Osteoblast (primary cell): Measurements from ENCODE around the gene DEFB112. TPM values are rescaled to one million over a fixed set of nuclear protein-coding genes. Genes with fewer than 3 reads are reported as not detected.

Experiments
- DNase-seq: peaks from one replicate; pipeline ENCODE4 v3.0.0; 2011; ENCODE audit warnings: low spot score, mixed read lengths; ENCODE audit not compliant: insufficient read length; ENCODE audit errors: missing footprints
- H2AFZ ChIP-seq: 2 replicates; pipeline ENCODE4 v1.6.0; 2011; ENCODE audit warnings: mild to moderate bottlenecking, low read length
- H3K27ac ChIP-seq: 2 replicates; pipeline ENCODE4 v1.5.1; 2011; ENCODE audit warnings: mild to moderate bottlenecking, low read depth, low read length, moderate library complexity
- H3K27me3 ChIP-seq: 2 replicates; pipeline ENCODE4 v1.6.0; 2012; ENCODE audit warnings: mild to moderate bottlenecking, control low read depth, inconsistent platforms, low read length, moderate library complexity; ENCODE audit not compliant: insufficient read depth
- H3K36me3 ChIP-seq: 2 replicates; pipeline ENCODE4 v1.5.1; 2011; ENCODE audit warnings: mild to moderate bottlenecking, low read length, control low read depth, moderate library complexity; ENCODE audit not compliant: insufficient read depth
- H3K4me1 ChIP-seq: 2 replicates; pipeline ENCODE4 v1.5.1; 2011; ENCODE audit warnings: mild to moderate bottlenecking, low read length, control low read depth, moderate library complexity; ENCODE audit not compliant: insufficient read depth
- H3K4me2 ChIP-seq: 2 replicates; pipeline ENCODE4 v1.6.0; 2011; ENCODE audit warnings: mild to moderate bottlenecking, low read length; ENCODE audit not compliant: insufficient read depth
- H3K4me3 ChIP-seq: fragments of 200-600 bp; sonication (generic); 3 replicates; pipeline ENCODE4 v1.5.1; 2012; ENCODE audit warnings: mild to moderate bottlenecking, low read length, inconsistent platforms; ENCODE audit not compliant: insufficient read depth
- H3K79me2 ChIP-seq: 2 replicates; pipeline ENCODE4 v1.6.0; 2012; ENCODE audit warnings: mild to moderate bottlenecking, low read length, control low read depth, inconsistent platforms; ENCODE audit not compliant: insufficient read depth
- H3K9me3 ChIP-seq: 2 replicates; pipeline ENCODE4 v1.5.1; 2011; ENCODE audit warnings: low read depth, low read length, control low read depth
- H4K20me1 ChIP-seq: 2 replicates; pipeline ENCODE4 v1.6.0; 2012; ENCODE audit warnings: mild to moderate bottlenecking, low read length, control low read depth; ENCODE audit not compliant: insufficient read depth
- CTCF ChIP-seq: IDR thresholded peaks from 2 replicates; pipeline ENCODE4 v1.5.1; 2011; ENCODE audit warnings: mild to moderate bottlenecking, low read depth, low read length, moderate library complexity; ENCODE audit errors: extremely low read depth
- total RNA-seq: library from RNA; depleted of rRNA; stranded (reverse); fragments of >200 nt; gene quantifications from 2 replicates; pipeline ENCODE4 v1.2.3, GENCODE V29; 2012

DEFB112 gene
- total RNA-seq, 1 donor, result not detected

DNA sequence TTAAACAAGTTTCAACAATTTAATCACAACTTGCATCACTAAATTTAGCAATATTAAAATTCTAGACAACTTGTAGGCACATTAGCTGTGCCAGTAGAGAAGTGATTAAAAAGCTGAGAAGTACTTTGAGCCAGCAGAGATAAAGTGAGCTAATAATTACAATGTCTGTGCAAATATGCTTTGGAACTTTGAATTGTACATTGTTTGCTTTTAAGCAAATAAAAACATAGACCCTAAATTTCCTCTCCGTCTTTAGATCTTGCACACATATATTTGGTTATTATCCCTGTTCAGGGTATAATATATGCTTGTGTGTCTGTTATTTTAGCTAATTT lies 44.2 kb upstream of the DEFB112 start:
- no peak overlapping the region for H3K4me2 ChIP-seq
- TF ChIP-seq CTCF, result no peak
- no peak for DNase-seq
- no peaks in the 10 kb centered on the region for H3K9me3 ChIP-seq
- H2AFZ ChIP-seq, result no peak overlapping the region
- no peaks in the 10 kb centered on the region for H4K20me1 ChIP-seq
- no peaks in the 10 kb centered on the region for H3K79me2 ChIP-seq
- no peaks in the 10 kb centered on the region for H3K27me3 ChIP-seq
- H3K27ac ChIP-seq, result no peak overlapping the region
- no peaks in the 10 kb centered on the region for H3K4me1 ChIP-seq
- H3K4me3 ChIP-seq, result no peak overlapping the region
- no peaks in the 10 kb centered on the region for H3K36me3 ChIP-seq

DNA sequence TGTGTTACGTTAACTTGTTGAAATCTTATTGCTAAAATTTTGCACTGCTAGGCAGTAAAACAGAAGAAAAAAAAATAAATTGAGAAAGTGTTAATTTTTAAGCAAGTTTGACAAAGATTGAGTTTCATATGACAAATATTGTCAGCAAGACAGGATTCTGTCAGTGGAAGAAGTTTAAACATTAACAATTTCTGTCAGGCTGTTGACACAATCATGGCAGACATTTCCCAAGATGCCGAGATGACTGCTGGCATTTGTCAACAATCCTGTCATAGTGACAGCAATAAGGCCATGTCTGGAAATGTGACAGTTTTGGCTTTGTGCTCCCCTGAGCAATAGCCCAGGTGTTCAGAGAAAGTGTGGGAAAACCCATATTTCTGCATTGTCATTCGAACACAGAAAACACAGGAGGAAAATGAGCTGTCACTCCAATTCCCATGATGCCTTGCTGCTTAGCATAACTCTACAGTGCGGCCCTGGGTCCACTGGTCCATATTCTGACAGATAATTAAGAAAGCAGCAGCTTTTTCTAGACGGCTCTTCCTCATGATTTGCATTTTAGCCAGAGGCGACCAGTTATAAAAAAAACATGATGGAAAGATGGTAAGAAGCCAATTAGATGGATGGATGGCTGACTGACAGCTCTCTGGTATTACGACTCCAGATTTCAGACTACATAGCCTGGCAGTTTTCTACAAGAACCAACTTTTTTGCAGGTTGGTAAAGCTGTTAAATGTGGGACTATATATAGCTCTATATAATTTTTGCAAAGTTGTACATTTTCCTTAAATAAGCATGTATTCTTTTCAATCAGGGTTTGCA lies 43.6 kb upstream of the DEFB112 start:
- no peaks in the 10 kb centered on the region for H3K36me3 ChIP-seq
- no peak for DNase-seq
- no peak overlapping the region for H3K27ac ChIP-seq
- no peak overlapping the region for H3K4me3 ChIP-seq
- H4K20me1 ChIP-seq, result no peaks in the 10 kb centered on the region
- H2AFZ ChIP-seq, result no peak overlapping the region
- no peaks in the 10 kb centered on the region for H3K4me1 ChIP-seq
- H3K4me2 ChIP-seq, result no peak overlapping the region
- no peaks in the 10 kb centered on the region for H3K79me2 ChIP-seq
- no peaks in the 10 kb centered on the region for H3K27me3 ChIP-seq
- no peaks in the 10 kb centered on the region for H3K9me3 ChIP-seq
- no peak for TF ChIP-seq CTCF

- Histone ChIP-seq H3K4me3 (no peak overlapping the region), H3K9me3 (no peaks in the 10 kb centered on the region), H3K27ac (no peak overlapping the region), H3K27me3 (no peaks in the 10 kb centered on the region), H3K4me2 (no peak overlapping the region), H3K4me1 (no peaks in the 10 kb centered on the region), H3K79me2 (no peaks in the 10 kb centered on the region), H2AFZ (no peak overlapping the region), H4K20me1 (no peaks in the 10 kb centered on the region), H3K36me3 (no peaks in the 10 kb centered on the region)
- no peak for DNase-seq
- TF ChIP-seq CTCF, result no peak
These were observed 41.9 kb upstream of the DEFB112 start for GRCh38 chr6:50091641-50092040.

- H3K9me3 ChIP-seq, result no peaks in the 10 kb centered on the region
- no peak for TF ChIP-seq CTCF
- no peak overlapping the region for H3K4me2 ChIP-seq
- no peaks in the 10 kb centered on the region for H3K36me3 ChIP-seq
- no peaks in the 10 kb centered on the region for H4K20me1 ChIP-seq
- DNase-seq, result no peak
- no peak overlapping the region for H3K4me3 ChIP-seq
- H3K27me3 ChIP-seq, result no peaks in the 10 kb centered on the region
- no peaks in the 10 kb centered on the region for H3K79me2 ChIP-seq
- H3K4me1 ChIP-seq, result no peaks in the 10 kb centered on the region
- no peak overlapping the region for H2AFZ ChIP-seq
- H3K27ac ChIP-seq, result no peak overlapping the region
These were observed 40.2 kb upstream of the DEFB112 start for GRCh38 chr6:50089911-50090310.
